ENCODE measurements around the gene OTOP1. TPM values are rescaled to one million over a fixed set of nuclear protein-coding genes. Genes with fewer than 3 reads are reported as not detected.

The OTOP1 gene
- total and polyA plus RNA-seq, 2 of the 4 experiments (the other 2 are of a cell fraction): not detected

DNA sequence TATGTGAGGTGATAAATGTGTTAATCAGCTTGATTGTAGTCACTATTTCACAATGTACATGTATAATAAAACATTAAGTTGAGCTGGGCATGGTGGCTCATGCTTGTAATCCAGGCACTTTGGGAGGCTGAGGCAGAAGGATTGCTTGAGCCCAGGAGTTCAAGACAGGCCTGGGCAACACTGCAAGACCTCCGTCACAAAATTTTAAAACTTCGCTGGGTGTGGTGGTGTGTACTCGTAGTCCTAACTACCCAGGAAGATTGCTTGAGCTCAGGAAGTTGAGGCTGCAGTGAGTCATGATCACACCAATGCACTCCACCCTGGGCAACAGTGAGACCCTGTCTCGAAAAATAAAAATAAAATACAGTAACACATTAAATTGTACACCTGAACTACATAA lies 43.1 kb upstream of the OTOP1 start:
- H4K8ac ChIP-seq (ENCODE audit: low read depth in 2 of 2, low read length in 2 of 2): no peak overlapping the region

More for the DNA sequence above, 43.1 kb upstream of the OTOP1 start:
- Histone ChIP-seq H2AFZ (replicated peaks; ENCODE audit: low read length, poor library complexity) (no peak overlapping the region), H2BK20ac (ENCODE audit: low read depth, low read length) (no peak overlapping the region), H3K4me1 (ENCODE audit: control insufficient read depth, insufficient read depth, low read length) (no peaks in the 10 kb centered on the region; the same call in 1 of the 2 replicates), H3K9me1 (ENCODE audit: insufficient read depth, low read length) (no peaks in the 10 kb centered on the region), H3K36me3 (ENCODE audit: control insufficient read depth, insufficient read depth, low read length) (peaks cover 31% of the 10 kb centered on the region), H3K14ac (replicated peaks; ENCODE audit: low read depth, low read length) (no peak overlapping the region), H2AK9ac (replicated peaks; ENCODE audit: low read depth, low read length, poor library complexity) (no peak overlapping the region), H3K23ac (ENCODE audit: low read depth, low read length) (no peak overlapping the region), H3K9ac (ENCODE audit: low read depth, low read length) (no peak overlapping the region), H2AK5ac (ENCODE audit: low read depth, low read length) (no peak overlapping the region), H3K18ac (ENCODE audit: low read depth, low read length) (no peak overlapping the region), H4K20me1 (ENCODE audit: insufficient read depth, low read length) (no peaks in the 10 kb centered on the region), H2BK5ac (ENCODE audit: low read depth, low read length, poor library complexity, severe bottlenecking) (no peak overlapping the region), H2BK15ac (ENCODE audit: low read depth, low read length) (no peak overlapping the region), H3K9me3 (ENCODE audit: control insufficient read depth, insufficient read depth, low read length) (no peaks in the 10 kb centered on the region), H3K4me2 (ENCODE audit: low read depth, low read length) (no peak overlapping the region), H3K79me1 (ENCODE audit: low read depth in 1 of 2, low read length in 2 of 2) (no peaks in the 10 kb centered on the region), H3K4ac (ENCODE audit: low read depth, low read length) (no peak overlapping the region), H3K27ac (ENCODE audit: insufficient read depth, low read length) (no peak overlapping the region), H3K56ac (ENCODE audit: extremely low read depth, insufficient read depth, low read length) (no peak overlapping the region), H2BK120ac (ENCODE audit: low read depth, low read length) (no peak overlapping the region), H4K91ac (ENCODE audit: insufficient read depth, low read depth, low read length) (no peak overlapping the region), H4K5ac (ENCODE audit: low read depth, low read length) (no peak overlapping the region), H3K4me3 (ENCODE audit: insufficient read depth, low read depth, low read length) (no peak overlapping the region), H3K27me3 (ENCODE audit: control insufficient read depth, insufficient read depth, low read length) (no peaks in the 10 kb centered on the region)
- WGBS, 2 experiments (ENCODE audit: extremely low coverage in 2 of 2, insufficient read length in 1 of 2): no CpG with 5 or more reads among the region's 4 CpGs
- in situ Hi-C loops (cut with MboI; ENCODE audit: low sequenced_read_pairs) (no loop called here), dilution Hi-C loops (cut with HindIII; ENCODE audit: low sequenced_read_pairs, unreplicated experiment) (no loop called here), intact Hi-C loops (cut with micrococcal nuclease) (no loop called here)
- DNase-seq (no peak), ATAC-seq (ENCODE audit: low read depth) (no peak)
- no TSS peak for BruUV-seq (replicated peaks)
- POLR2A ChIA-PET (ENCODE audit: unreplicated experiment): no interaction called here
- TF ChIP-seq ELK1 (IDR thresholded peaks at IDR 0.05; ENCODE audit: borderline replicate concordance, low read depth, low read length) (no peak), CEBPB (IDR thresholded peaks at IDR 0.05; ENCODE audit: low read depth, low read length) (peak; percentile 36; the same call in 1 of the 2 replicates)
- CTCF ChIA-PET: no interaction called here

Data from IMR-90 (cell line).